ENCODE results near the gene RASGRP3.

DNA sequence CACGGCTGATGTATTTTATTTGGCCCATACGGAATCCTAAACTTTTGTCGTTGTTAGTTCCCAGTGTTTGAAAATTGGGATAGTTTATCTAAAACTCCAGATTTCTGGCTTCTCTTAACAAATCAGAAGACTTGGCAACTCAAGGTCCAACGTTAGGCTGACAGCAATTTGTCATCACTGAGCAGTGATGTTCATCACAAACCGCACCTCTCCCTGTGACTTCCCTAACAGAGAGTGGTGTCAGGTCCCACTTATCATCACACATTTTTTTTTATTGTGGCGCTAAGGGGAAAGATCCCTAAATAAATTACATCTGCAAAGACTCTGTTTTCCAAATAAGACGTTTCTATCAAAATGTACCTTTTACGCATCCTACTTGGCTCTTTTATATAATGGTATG lies 55.7 kb downstream of the RASGRP3 start:
- TF ChIP-seq, protein P1, sequence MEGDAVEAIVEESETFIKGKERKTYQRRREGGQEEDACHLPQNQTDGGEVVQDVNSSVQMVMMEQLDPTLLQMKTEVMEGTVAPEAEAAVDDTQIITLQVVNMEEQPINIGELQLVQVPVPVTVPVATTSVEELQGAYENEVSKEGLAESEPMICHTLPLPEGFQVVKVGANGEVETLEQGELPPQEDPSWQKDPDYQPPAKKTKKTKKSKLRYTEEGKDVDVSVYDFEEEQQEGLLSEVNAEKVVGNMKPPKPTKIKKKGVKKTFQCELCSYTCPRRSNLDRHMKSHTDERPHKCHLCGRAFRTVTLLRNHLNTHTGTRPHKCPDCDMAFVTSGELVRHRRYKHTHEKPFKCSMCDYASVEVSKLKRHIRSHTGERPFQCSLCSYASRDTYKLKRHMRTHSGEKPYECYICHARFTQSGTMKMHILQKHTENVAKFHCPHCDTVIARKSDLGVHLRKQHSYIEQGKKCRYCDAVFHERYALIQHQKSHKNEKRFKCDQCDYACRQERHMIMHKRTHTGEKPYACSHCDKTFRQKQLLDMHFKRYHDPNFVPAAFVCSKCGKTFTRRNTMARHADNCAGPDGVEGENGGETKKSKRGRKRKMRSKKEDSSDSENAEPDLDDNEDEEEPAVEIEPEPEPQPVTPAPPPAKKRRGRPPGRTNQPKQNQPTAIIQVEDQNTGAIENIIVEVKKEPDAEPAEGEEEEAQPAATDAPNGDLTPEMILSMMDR (IDR thresholded peaks at IDR 0.05; ENCODE audit: low read length): no peak
- TF ChIP-seq EZH2 (IDR thresholded peaks at IDR 0.05; ENCODE audit: borderline replicate concordance, low read length): no peak
